ENCODE measurements around the gene ERI3. TPM values are rescaled to one million over a fixed set of nuclear protein-coding genes. Genes with fewer than 3 reads are reported as not detected.
A peak's percentile ranks its signal among the peaks of the same experiment; 100 is the strongest.

The ERI3 gene
- polyA plus RNA-seq, 3 donors: 26.4 to 35.0 (median 26.6) TPM

DNA sequence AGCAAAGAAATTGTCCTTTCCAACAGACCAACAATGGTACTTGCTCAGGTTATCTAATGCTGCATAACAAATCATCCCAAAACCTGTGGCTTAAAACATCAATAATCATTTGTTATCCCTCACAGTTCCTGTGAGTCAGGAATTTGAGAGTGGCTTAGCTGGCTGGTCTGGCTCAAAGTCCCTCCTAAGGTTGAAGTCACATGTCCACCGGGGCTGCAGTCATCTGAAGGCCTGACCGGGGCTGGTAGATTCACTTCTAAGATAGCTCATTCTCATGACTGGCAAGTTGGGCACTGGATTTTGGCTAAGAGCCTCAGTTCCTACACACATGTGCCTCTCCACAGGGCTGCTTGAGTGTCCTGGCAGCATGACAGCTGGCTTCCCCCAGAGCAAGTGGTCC, 16.9 kb downstream of the ERI3 start:
- H3K27me3 Mint-ChIP-seq (ENCODE audit: low read depth in 3 of 3): no peaks in the 10 kb centered on the region
- H3K4me1 ChIP-seq (ENCODE audit: control insufficient read depth in 1 of 2, insufficient read depth in 2 of 2, low read length in 2 of 2): peaks cover 0 to 3% of the 10 kb centered on the region in 2 donors
- H3K9me3 Mint-ChIP-seq: peaks cover 0 to 5% (median 3%) of the 10 kb centered on the region in 7 donors
- H3K9ac ChIP-seq (ENCODE audit: insufficient read depth, low read length, poor library complexity, severe bottlenecking): no peak overlapping the region
- no peak overlapping the region for H3K27ac ChIP-seq (ENCODE audit: low read depth in 1 of 2, low read length in 2 of 2)
- H3K27me3 ChIP-seq (ENCODE audit: control insufficient read depth in 2 of 2, insufficient read depth in 2 of 2, low read length in 2 of 2): no peaks in the 10 kb centered on the region
- DNase-seq: no peak
- WGBS (ENCODE audit: insufficient coverage): 93% methylated on average over 2 of the region's 2 CpGs
- peaks cover 23 to 58% of the 10 kb centered on the region in 2 donors for H3K36me3 ChIP-seq (replicated peaks in 1 of 2; ENCODE audit: control insufficient read depth in 1 of 2, insufficient read depth in 2 of 2, low read length in 2 of 2)
- H3K9me3 ChIP-seq (replicated peaks in 1 of 2; ENCODE audit: control insufficient read depth in 1 of 2, insufficient read depth in 1 of 2, low read length in 2 of 2): peaks cover 0 to 3% of the 10 kb centered on the region in 2 donors
- intact Hi-C loops (cut with micrococcal nuclease): no loop called here
- no peaks in the 10 kb centered on the region for H4K20me1 ChIP-seq (ENCODE audit: insufficient read depth, low read length)
- peak overlapping the region in 1 of 7 donors; percentile 66 for H3K27ac Mint-ChIP-seq
- H3K4me3 Mint-ChIP-seq: no peak overlapping the region
- TF ChIP-seq, protein P1, sequence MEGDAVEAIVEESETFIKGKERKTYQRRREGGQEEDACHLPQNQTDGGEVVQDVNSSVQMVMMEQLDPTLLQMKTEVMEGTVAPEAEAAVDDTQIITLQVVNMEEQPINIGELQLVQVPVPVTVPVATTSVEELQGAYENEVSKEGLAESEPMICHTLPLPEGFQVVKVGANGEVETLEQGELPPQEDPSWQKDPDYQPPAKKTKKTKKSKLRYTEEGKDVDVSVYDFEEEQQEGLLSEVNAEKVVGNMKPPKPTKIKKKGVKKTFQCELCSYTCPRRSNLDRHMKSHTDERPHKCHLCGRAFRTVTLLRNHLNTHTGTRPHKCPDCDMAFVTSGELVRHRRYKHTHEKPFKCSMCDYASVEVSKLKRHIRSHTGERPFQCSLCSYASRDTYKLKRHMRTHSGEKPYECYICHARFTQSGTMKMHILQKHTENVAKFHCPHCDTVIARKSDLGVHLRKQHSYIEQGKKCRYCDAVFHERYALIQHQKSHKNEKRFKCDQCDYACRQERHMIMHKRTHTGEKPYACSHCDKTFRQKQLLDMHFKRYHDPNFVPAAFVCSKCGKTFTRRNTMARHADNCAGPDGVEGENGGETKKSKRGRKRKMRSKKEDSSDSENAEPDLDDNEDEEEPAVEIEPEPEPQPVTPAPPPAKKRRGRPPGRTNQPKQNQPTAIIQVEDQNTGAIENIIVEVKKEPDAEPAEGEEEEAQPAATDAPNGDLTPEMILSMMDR (IDR thresholded peaks at IDR 0.05): no peak
- no peak overlapping the region for H3K4me3 ChIP-seq (replicated peaks in 1 of 3; ENCODE audit: low read depth in 2 of 3, low read length in 3 of 3)
- no peaks in the 10 kb centered on the region for H3K79me2 ChIP-seq (ENCODE audit: insufficient read depth, low read length)
- peaks cover 54 to 55% of the 10 kb centered on the region in 2 donors for H3K36me3 Mint-ChIP-seq
- no peak overlapping the region for H3K4me2 ChIP-seq (replicated peaks; ENCODE audit: extremely low read depth, low read length, poor library complexity, severe bottlenecking)
- peaks cover 12% of the 10 kb centered on the region for H3K4me1 Mint-ChIP-seq
- no peak overlapping the region for H2AFZ ChIP-seq (ENCODE audit: insufficient read depth, low read depth, low read length, poor library complexity, severe bottlenecking)

DNA sequence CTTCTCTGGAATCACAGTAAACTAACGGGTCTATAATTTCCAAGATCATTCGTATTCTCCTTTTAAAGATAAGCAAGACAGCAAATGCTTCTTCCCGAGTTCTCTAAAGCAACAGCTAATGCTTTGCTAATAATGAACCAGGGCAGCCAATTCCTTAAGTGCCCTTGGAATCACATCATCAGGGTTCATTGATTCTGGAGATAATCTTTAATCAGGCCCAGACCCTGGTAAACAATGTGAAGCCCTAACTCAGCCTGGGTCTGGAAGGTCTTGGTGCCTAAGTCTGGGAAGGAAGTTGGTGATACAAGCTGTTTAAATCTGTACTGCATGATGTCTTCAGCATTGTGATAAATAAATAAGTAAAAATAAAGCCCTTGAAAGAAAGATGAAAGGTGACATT, 18.4 kb downstream of the ERI3 start:
- Mint-ChIP-seq H3K27me3 (ENCODE audit: low read depth in 3 of 3) (no peaks in the 10 kb centered on the region), H3K27ac (no peak overlapping the region), H3K36me3 (peaks cover 57 to 59% of the 10 kb centered on the region in 2 donors), H3K9me3 (peaks cover under 1 to 5% (median 3%) of the 10 kb centered on the region in 7 donors), H3K4me3 (no peak overlapping the region), H3K4me1 (peaks cover 9% of the 10 kb centered on the region)
- Histone ChIP-seq H3K27me3 (ENCODE audit: control insufficient read depth in 2 of 2, insufficient read depth in 2 of 2, low read length in 2 of 2) (no peaks in the 10 kb centered on the region), H3K4me3 (replicated peaks in 1 of 3; ENCODE audit: low read depth in 2 of 3, low read length in 3 of 3) (no peak overlapping the region), H3K79me2 (ENCODE audit: insufficient read depth, low read length) (no peaks in the 10 kb centered on the region), H3K27ac (ENCODE audit: low read depth in 1 of 2, low read length in 2 of 2) (no peak overlapping the region), H3K36me3 (replicated peaks in 1 of 2; ENCODE audit: control insufficient read depth in 1 of 2, insufficient read depth in 2 of 2, low read length in 2 of 2) (peaks cover 23 to 73% of the 10 kb centered on the region in 2 donors), H4K20me1 (ENCODE audit: insufficient read depth, low read length) (no peaks in the 10 kb centered on the region), H2AFZ (ENCODE audit: insufficient read depth, low read depth, low read length, poor library complexity, severe bottlenecking) (no peak overlapping the region), H3K4me2 (replicated peaks; ENCODE audit: extremely low read depth, low read length, poor library complexity, severe bottlenecking) (no peak overlapping the region), H3K9ac (ENCODE audit: insufficient read depth, low read length, poor library complexity, severe bottlenecking) (no peak overlapping the region), H3K9me3 (replicated peaks in 1 of 2; ENCODE audit: control insufficient read depth in 1 of 2, insufficient read depth in 1 of 2, low read length in 2 of 2) (peaks cover 0 to 3% of the 10 kb centered on the region in 2 donors), H3K4me1 (ENCODE audit: control insufficient read depth in 1 of 2, insufficient read depth in 2 of 2, low read length in 2 of 2) (peaks cover 0 to 3% of the 10 kb centered on the region in 2 donors)
- intact Hi-C loops (cut with micrococcal nuclease): no loop called here
- WGBS (ENCODE audit: insufficient coverage): 84% methylated on average over 3 of the region's 3 CpGs
- TF ChIP-seq, protein P1 (IDR thresholded peaks at IDR 0.05): no peak
- DNase-seq: no peak
